Activated CD4-positive, alpha-beta memory T cell treated with anti-CD3 and anti-CD28 coated beads for 36 hours (primary cell): ENCODE measurements around the gene E2F2. TPM values are rescaled to one million over a fixed set of nuclear protein-coding genes. Genes with fewer than 3 reads are reported as not detected.

ENCODE experiments used
- CTCF ChIA-PET: fragments of 350-600 bp; sonication (Branson Sonifier 250); formaldehyde crosslinking; loops from one replicate; lab custom pipeline; 2021; ENCODE audit warnings: antibody characterized with exemption, inconsistent platforms; lab: Charles Lee
- POLR2A ChIA-PET: fragments of 350-600 bp; sonication (Branson Sonifier 250); formaldehyde crosslinking; loops from one replicate; lab custom pipeline; 2021; ENCODE audit warnings: antibody characterized with exemption; lab: Charles Lee
- DNase-seq: peaks from one replicate; pipeline ENCODE4 v3.0.0-alpha.2; 2020
- H3K27ac Mint-ChIP-seq: one replicate; pipeline ENCODE4 v1.8.0; 2021; ENCODE audit warnings: mixed read lengths
- H3K27me3 Mint-ChIP-seq: one replicate; pipeline ENCODE4 v1.8.0; 2021; ENCODE audit warnings: mixed read lengths
- H3K36me3 Mint-ChIP-seq: one replicate; pipeline ENCODE4 v1.8.0; 2021; ENCODE audit warnings: mixed read lengths
- H3K4me1 Mint-ChIP-seq: one replicate; pipeline ENCODE4 v1.8.0; 2021; ENCODE audit warnings: low read depth, mixed read lengths
- H3K4me3 Mint-ChIP-seq: one replicate; pipeline ENCODE4 v1.8.0; 2021; ENCODE audit warnings: mild to moderate bottlenecking, mixed read lengths
- H3K9me3 Mint-ChIP-seq: one replicate; pipeline ENCODE4 v1.8.0; 2021; ENCODE audit warnings: mixed read lengths
- intact Hi-C: fragments of 100-400 bp; cut with micrococcal nuclease; formaldehyde crosslinking; loops from one replicate; pipeline ENCODE4 v1.15.1; 2023
- total RNA-seq, 2 experiments: library from RNA; stranded (reverse); gene quantifications; one replicate each; pipeline ENCODE4 v1.2.3, GENCODE V29; 2021

Gene E2F2
- total RNA-seq, 2 experiments from 2014 or later: 22.1 to 26.3 TPM

GRCh38 chr1:23478896-23479665 lies 52.0 kb downstream of the E2F2 start:
- DNase-seq: no peak
- intact Hi-C loops: no loop called here
- H3K4me3 Mint-ChIP-seq: no peak overlapping the region
- H3K27me3 Mint-ChIP-seq: peaks cover 19% of the 10 kb centered on the region
- CTCF ChIA-PET: interaction anchor here (1.5 kb wide), 1 partner anchor 18 kb away, joined by 4 read pairs; no protein-coding TSS in a partner anchor
- no peaks in the 10 kb centered on the region for H3K36me3 Mint-ChIP-seq
- POLR2A ChIA-PET: no interaction called here
- no peaks in the 10 kb centered on the region for H3K9me3 Mint-ChIP-seq
- peaks cover 17% of the 10 kb centered on the region for H3K4me1 Mint-ChIP-seq
- H3K27ac Mint-ChIP-seq: no peak overlapping the region

- Mint-ChIP-seq H3K9me3 (no peaks in the 10 kb centered on the region), H3K36me3 (no peaks in the 10 kb centered on the region), H3K4me1 (peaks cover 8% of the 10 kb centered on the region), H3K27me3 (peaks cover 14% of the 10 kb centered on the region), H3K27ac (no peak overlapping the region), H3K4me3 (no peak overlapping the region)
- intact Hi-C loops: no loop called here
- DNase-seq: no peak
- POLR2A ChIA-PET: no interaction called here
- CTCF ChIA-PET: no interaction called here
Measured at GRCh38 chr1:23477359-23478144, 53.5 kb downstream of the E2F2 start.

GRCh38 chr1:23475641-23476040 lies 55.4 kb downstream of the E2F2 start:
- intact Hi-C loops: no loop called here
- DNase-seq: no peak
- Mint-ChIP-seq H3K27me3 (peaks cover 7% of the 10 kb centered on the region), H3K9me3 (no peaks in the 10 kb centered on the region), H3K4me3 (no peak overlapping the region), H3K36me3 (no peaks in the 10 kb centered on the region), H3K27ac (no peak overlapping the region), H3K4me1 (peaks cover under 1% of the 10 kb centered on the region)
- ChIA-PET POLR2A (no interaction called here), CTCF (interaction anchor here (1.2 kb wide), 1 partner anchor 22 kb away, joined by 4 read pairs; no protein-coding TSS in a partner anchor)

GRCh38 chr1:23475134-23475628 lies 55.9 kb downstream of the E2F2 start:
- DNase-seq: no peak
- Mint-ChIP-seq H3K4me1 (no peaks in the 10 kb centered on the region), H3K36me3 (no peaks in the 10 kb centered on the region), H3K27ac (no peak overlapping the region), H3K9me3 (no peaks in the 10 kb centered on the region), H3K27me3 (peaks cover 4% of the 10 kb centered on the region), H3K4me3 (no peak overlapping the region)
- CTCF ChIA-PET: interaction anchor here (1.2 kb wide), 1 partner anchor 22 kb away, joined by 4 read pairs; no protein-coding TSS in a partner anchor
- POLR2A ChIA-PET: no interaction called here
- intact Hi-C loops: no loop called here

- intact Hi-C loops: no loop called here
- ChIA-PET POLR2A (interaction anchor here (0.6 kb wide), 1 partner anchor 20 kb away, joined by 3 read pairs; no protein-coding TSS in a partner anchor), CTCF (interaction anchor here (0.9 kb wide), 1 partner anchor 11 kb away, joined by 3 read pairs; the partner anchor contains the start of gene ASAP3)
- H3K9me3 Mint-ChIP-seq: no peaks in the 10 kb centered on the region
- no peaks in the 10 kb centered on the region for H3K36me3 Mint-ChIP-seq
- H3K27ac Mint-ChIP-seq: no peak overlapping the region
- no peak for DNase-seq
- peaks cover 4% of the 10 kb centered on the region for H3K27me3 Mint-ChIP-seq
- no peak overlapping the region for H3K4me3 Mint-ChIP-seq
- H3K4me1 Mint-ChIP-seq: no peaks in the 10 kb centered on the region
Measured at GRCh38 chr1:23473037-23473800, 57.8 kb downstream of the E2F2 start.

GRCh38 chr1:23472351-23473036 lies 58.5 kb downstream of the E2F2 start:
- H3K9me3 Mint-ChIP-seq: no peaks in the 10 kb centered on the region
- intact Hi-C loops: no loop called here
- no peak for DNase-seq
- CTCF ChIA-PET: interaction anchor here (0.9 kb wide), 1 partner anchor 11 kb away, joined by 3 read pairs; the partner anchor contains the start of gene ASAP3
- POLR2A ChIA-PET: no interaction called here
- no peak overlapping the region for H3K4me3 Mint-ChIP-seq
- peaks cover 4% of the 10 kb centered on the region for H3K27me3 Mint-ChIP-seq
- H3K27ac Mint-ChIP-seq: no peak overlapping the region
- H3K4me1 Mint-ChIP-seq: no peaks in the 10 kb centered on the region
- H3K36me3 Mint-ChIP-seq: no peaks in the 10 kb centered on the region

GRCh38 chr1:23471473-23472075 lies 59.5 kb downstream of the E2F2 start:
- ChIA-PET POLR2A (no interaction called here), CTCF (interaction anchor here (1.1 kb wide), 1 partner anchor 68 kb away, joined by 4 read pairs; no protein-coding TSS in a partner anchor)
- H3K27me3 Mint-ChIP-seq: peaks cover 3% of the 10 kb centered on the region
- no peak overlapping the region for H3K27ac Mint-ChIP-seq
- intact Hi-C loops: no loop called here
- no peaks in the 10 kb centered on the region for H3K4me1 Mint-ChIP-seq
- no peak for DNase-seq
- no peaks in the 10 kb centered on the region for H3K36me3 Mint-ChIP-seq
- H3K4me3 Mint-ChIP-seq: no peak overlapping the region
- no peaks in the 10 kb centered on the region for H3K9me3 Mint-ChIP-seq

GRCh38 chr1:23470282-23471070 lies 60.6 kb downstream of the E2F2 start:
- H3K27me3 Mint-ChIP-seq: no peaks in the 10 kb centered on the region
- ChIA-PET POLR2A (no interaction called here), CTCF (interaction anchor here (1.3 kb wide), 1 partner anchor 27 kb away, joined by 8 read pairs; no protein-coding TSS in a partner anchor)
- H3K36me3 Mint-ChIP-seq: no peaks in the 10 kb centered on the region
- H3K4me3 Mint-ChIP-seq: no peak overlapping the region
- no peak overlapping the region for H3K27ac Mint-ChIP-seq
- H3K4me1 Mint-ChIP-seq: no peaks in the 10 kb centered on the region
- no peaks in the 10 kb centered on the region for H3K9me3 Mint-ChIP-seq
- intact Hi-C loops: no loop called here
- no peak for DNase-seq

- H3K27ac Mint-ChIP-seq: no peak overlapping the region
- no peak for DNase-seq
- H3K4me1 Mint-ChIP-seq: no peaks in the 10 kb centered on the region
- H3K27me3 Mint-ChIP-seq: no peaks in the 10 kb centered on the region
- intact Hi-C loops: no loop called here
- no peaks in the 10 kb centered on the region for H3K36me3 Mint-ChIP-seq
- no peaks in the 10 kb centered on the region for H3K9me3 Mint-ChIP-seq
- H3K4me3 Mint-ChIP-seq: no peak overlapping the region
- CTCF ChIA-PET: interaction anchor here (1.3 kb wide), 1 partner anchor 28 kb away, joined by 8 read pairs; no protein-coding TSS in a partner anchor
- POLR2A ChIA-PET: no interaction called here
Measured at GRCh38 chr1:23469372-23469982, 61.6 kb downstream of the E2F2 start.

GRCh38 chr1:23466423-23466989 lies 64.5 kb downstream of the E2F2 start:
- ChIA-PET POLR2A (no interaction called here), CTCF (interaction anchor here (1.4 to 2.0 kb wide), 2 partner anchors 30 to 171 kb away, joined by 5 to 9 read pairs; no protein-coding TSS in a partner anchor)
- intact Hi-C loops: no loop called here

More at GRCh38 chr1:23466423-23466989, 64.5 kb downstream of the E2F2 start:
- Mint-ChIP-seq H3K27ac (no peak overlapping the region), H3K4me3 (no peak overlapping the region), H3K9me3 (no peaks in the 10 kb centered on the region), H3K36me3 (no peaks in the 10 kb centered on the region), H3K4me1 (no peaks in the 10 kb centered on the region), H3K27me3 (no peaks in the 10 kb centered on the region)
- DNase-seq: no peak
